ENCODE measurements around the gene GNG2. TPM values are rescaled to one million over a fixed set of nuclear protein-coding genes. Genes with fewer than 3 reads are reported as not detected.

The GNG2 gene
- total RNA-seq, 1 experiment from 2014 or later: 8.6 TPM

- no peaks in the 10 kb centered on the region for H3K4me1 ChIP-seq
- Mint-ChIP-seq H3K36me3 (ENCODE audit: insufficient read depth, unreplicated experiment) (no peaks in the 10 kb centered on the region), H3K27ac (ENCODE audit: unreplicated experiment) (no peak overlapping the region), H3K4me3 (ENCODE audit: unreplicated experiment) (no peak overlapping the region), H3K27me3 (ENCODE audit: insufficient read depth, unreplicated experiment) (peaks cover 2% of the 10 kb centered on the region), H3K9me3 (ENCODE audit: unreplicated experiment) (no peaks in the 10 kb centered on the region), H3K4me1 (ENCODE audit: low read depth, unreplicated experiment) (no peaks in the 10 kb centered on the region)
- intact Hi-C loops (cut with micrococcal nuclease; ENCODE audit: unreplicated experiment): no loop called here
- ChIA-PET CTCF (no interaction called here), POLR2A (no interaction called here)
- no peaks in the 10 kb centered on the region for H3K27me3 ChIP-seq (replicated peaks; ENCODE audit: control insufficient read depth, insufficient read depth, low read length)
- no peaks in the 10 kb centered on the region for H3K36me3 ChIP-seq (ENCODE audit: control insufficient read depth, insufficient read depth, low read length)
- no peak overlapping the region for H3K4me3 ChIP-seq (ENCODE audit: low read depth, low read length)
- no peak for DNase-seq
- BruUV-seq (replicated peaks): no TSS peak
- no peaks in the 10 kb centered on the region; the same call in 1 of the 2 replicates for H3K9me3 ChIP-seq
- TF ChIP-seq, protein P1, sequence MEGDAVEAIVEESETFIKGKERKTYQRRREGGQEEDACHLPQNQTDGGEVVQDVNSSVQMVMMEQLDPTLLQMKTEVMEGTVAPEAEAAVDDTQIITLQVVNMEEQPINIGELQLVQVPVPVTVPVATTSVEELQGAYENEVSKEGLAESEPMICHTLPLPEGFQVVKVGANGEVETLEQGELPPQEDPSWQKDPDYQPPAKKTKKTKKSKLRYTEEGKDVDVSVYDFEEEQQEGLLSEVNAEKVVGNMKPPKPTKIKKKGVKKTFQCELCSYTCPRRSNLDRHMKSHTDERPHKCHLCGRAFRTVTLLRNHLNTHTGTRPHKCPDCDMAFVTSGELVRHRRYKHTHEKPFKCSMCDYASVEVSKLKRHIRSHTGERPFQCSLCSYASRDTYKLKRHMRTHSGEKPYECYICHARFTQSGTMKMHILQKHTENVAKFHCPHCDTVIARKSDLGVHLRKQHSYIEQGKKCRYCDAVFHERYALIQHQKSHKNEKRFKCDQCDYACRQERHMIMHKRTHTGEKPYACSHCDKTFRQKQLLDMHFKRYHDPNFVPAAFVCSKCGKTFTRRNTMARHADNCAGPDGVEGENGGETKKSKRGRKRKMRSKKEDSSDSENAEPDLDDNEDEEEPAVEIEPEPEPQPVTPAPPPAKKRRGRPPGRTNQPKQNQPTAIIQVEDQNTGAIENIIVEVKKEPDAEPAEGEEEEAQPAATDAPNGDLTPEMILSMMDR (IDR thresholded peaks at IDR 0.05; ENCODE audit: insufficient read depth in 1 of 2, low read depth in 1 of 2, low read length in 1 of 2, severe bottlenecking in 1 of 2, unreplicated experiment in 1 of 2): no peak
These were observed 5.2 kb upstream of the GNG2 start for GRCh38 chr14:51855234-51855633.

- Histone ChIP-seq H3K4me3 (ENCODE audit: low read depth, low read length) (no peak overlapping the region), H3K4me1 (no peaks in the 10 kb centered on the region), H3K9me3 (no peaks in the 10 kb centered on the region; the same call in 1 of the 2 replicates), H3K27me3 (replicated peaks; ENCODE audit: control insufficient read depth, insufficient read depth, low read length) (no peaks in the 10 kb centered on the region), H3K36me3 (ENCODE audit: control insufficient read depth, insufficient read depth, low read length) (no peaks in the 10 kb centered on the region)
- Mint-ChIP-seq H3K4me1 (ENCODE audit: low read depth, unreplicated experiment) (no peaks in the 10 kb centered on the region), H3K27me3 (ENCODE audit: insufficient read depth, unreplicated experiment) (peaks cover 2% of the 10 kb centered on the region), H3K4me3 (ENCODE audit: unreplicated experiment) (no peak overlapping the region), H3K9me3 (ENCODE audit: unreplicated experiment) (no peaks in the 10 kb centered on the region), H3K36me3 (ENCODE audit: insufficient read depth, unreplicated experiment) (no peaks in the 10 kb centered on the region), H3K27ac (ENCODE audit: unreplicated experiment) (no peak overlapping the region)
- BruUV-seq (replicated peaks): no TSS peak
- DNase-seq: no peak
- POLR2A ChIA-PET: no interaction called here
- intact Hi-C loops (cut with micrococcal nuclease; ENCODE audit: unreplicated experiment): no loop called here
- TF ChIP-seq, protein P1 (IDR thresholded peaks at IDR 0.05; ENCODE audit: insufficient read depth in 1 of 2, low read depth in 1 of 2, low read length in 1 of 2, severe bottlenecking in 1 of 2, unreplicated experiment in 1 of 2): no peak
- CTCF ChIA-PET: no interaction called here
These were observed 3.6 kb upstream of the GNG2 start for GRCh38 chr14:51856792-51857296.

DNA sequence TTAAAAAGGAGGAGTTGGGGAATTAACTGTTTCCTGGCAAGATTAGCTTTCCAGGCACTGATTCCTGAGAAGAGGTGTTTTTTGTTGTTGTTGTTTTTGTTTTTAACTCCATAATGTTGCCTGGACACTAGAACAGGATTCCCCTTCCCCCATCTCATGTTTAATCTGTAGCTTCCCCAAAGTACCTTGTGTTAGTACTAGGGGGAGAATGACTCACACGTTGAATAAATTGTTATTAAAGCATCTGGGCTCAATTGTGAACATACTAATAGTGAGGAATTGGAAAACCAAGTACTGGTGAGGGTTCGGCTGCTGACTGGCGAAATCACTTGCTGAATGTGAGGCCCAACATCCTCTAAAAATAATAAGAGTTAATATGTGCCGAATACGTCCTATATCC is 1.3 kb upstream of the GNG2 start:
- H3K27ac Mint-ChIP-seq (ENCODE audit: unreplicated experiment): no peak overlapping the region
- H3K4me1 Mint-ChIP-seq (ENCODE audit: low read depth, unreplicated experiment): no peaks in the 10 kb centered on the region
- Histone ChIP-seq H3K4me3 (ENCODE audit: low read depth, low read length) (no peak overlapping the region), H3K4me1 (0 out of 2 replicates have a peak, but pooled peaks cover 4% of the 10 kb centered on the region), H3K36me3 (ENCODE audit: control insufficient read depth, insufficient read depth, low read length) (no peaks in the 10 kb centered on the region), H3K27me3 (replicated peaks; ENCODE audit: control insufficient read depth, insufficient read depth, low read length) (no peaks in the 10 kb centered on the region), H3K9me3 (no peaks in the 10 kb centered on the region; the same call in 1 of the 2 replicates)
- no peaks in the 10 kb centered on the region for H3K9me3 Mint-ChIP-seq (ENCODE audit: unreplicated experiment)
- TF ChIP-seq, protein P1 (IDR thresholded peaks at IDR 0.05; ENCODE audit: insufficient read depth in 1 of 2, low read depth in 1 of 2, low read length in 1 of 2, severe bottlenecking in 1 of 2, unreplicated experiment in 1 of 2): no peak
- no peak overlapping the region for H3K4me3 Mint-ChIP-seq (ENCODE audit: unreplicated experiment)
- BruUV-seq (replicated peaks): no TSS peak
- ChIA-PET CTCF (no interaction called here), POLR2A (no interaction called here)
- intact Hi-C loops (cut with micrococcal nuclease; ENCODE audit: unreplicated experiment): no loop called here
- no peaks in the 10 kb centered on the region for H3K36me3 Mint-ChIP-seq (ENCODE audit: insufficient read depth, unreplicated experiment)
- DNase-seq: no peak
- H3K27me3 Mint-ChIP-seq (ENCODE audit: insufficient read depth, unreplicated experiment): peaks cover 2% of the 10 kb centered on the region

Data from Caco-2 (cell line).